GM13977 (cell line): Measurements from ENCODE around the gene NTRK1.

ENCODE experiments used
- DNase-seq: peaks from one replicate; pipeline ENCODE4 v3.0.0; 2012; ENCODE audit warnings: low spot score
- CTCF ChIP-seq: IDR thresholded peaks from 2 replicates; pipeline ENCODE4 v1.5.1; 2012; ENCODE audit warnings: mild to moderate bottlenecking, control low read depth; ENCODE audit not compliant: insufficient read depth; ENCODE audit errors: extremely low read depth, missing control alignments
- in situ Hi-C: fragments of 300-500 bp; cut with MboI; formaldehyde crosslinking; loops from one replicate; pipeline ENCODE4 v1.12.0; 2022; ENCODE audit warnings: low sequenced_read_pairs, low pct_unique_long_range_greater_than_20kb, mixed read lengths, inconsistent platforms; ENCODE audit not compliant: unreplicated experiment

NTRK1 gene

GRCh38 chr1:156901966-156902915, 41.6 kb downstream of the NTRK1 start:
- no peak for DNase-seq
- in situ Hi-C loops, result no loop called here
- no peak for TF ChIP-seq CTCF

DNA sequence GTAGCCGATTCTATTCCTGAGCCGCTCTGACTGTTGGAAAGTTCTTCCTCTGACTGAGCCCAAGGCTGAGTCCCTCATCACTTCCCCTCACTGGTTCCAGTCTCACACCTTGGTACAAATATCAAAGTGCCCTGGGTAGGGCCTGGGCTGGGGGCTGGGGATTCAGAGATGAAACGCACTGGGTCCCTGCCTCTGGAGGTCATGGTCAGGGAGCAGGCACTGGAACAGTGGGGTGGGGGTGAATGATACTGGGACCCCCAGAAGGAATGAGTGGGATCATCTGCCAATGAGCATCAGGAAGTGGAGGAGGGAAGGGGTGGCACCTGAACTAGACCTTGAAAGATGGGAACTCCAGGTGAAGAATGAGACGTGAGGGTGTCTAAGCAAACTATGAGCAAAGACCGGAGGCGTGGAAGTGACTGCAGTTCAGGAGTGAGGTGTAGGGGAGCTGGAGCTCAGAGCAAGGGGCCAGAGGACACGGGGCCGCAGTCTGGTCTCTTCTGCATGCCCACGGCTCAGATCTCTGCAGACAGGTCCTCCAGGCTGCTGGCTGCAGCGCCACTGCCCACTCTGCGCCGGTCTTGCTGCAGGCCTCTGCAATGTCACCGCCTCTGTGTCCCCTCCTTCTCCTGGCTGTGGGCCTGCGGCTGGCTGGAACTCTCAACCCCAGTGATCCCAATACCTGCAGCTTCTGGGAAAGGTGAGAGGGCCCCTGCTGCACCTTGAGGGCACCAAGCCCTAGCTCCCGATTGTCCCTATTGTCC, 42.8 kb downstream of the NTRK1 start:
- TF ChIP-seq CTCF, result no peak
- DNase-seq, result no peak
- in situ Hi-C loops, result no loop called here

GRCh38 chr1:156904187-156904959, 43.7 kb downstream of the NTRK1 start:
- DNase-seq, result no peak
- TF ChIP-seq CTCF, result no peak
- in situ Hi-C loops, result no loop called here

DNA sequence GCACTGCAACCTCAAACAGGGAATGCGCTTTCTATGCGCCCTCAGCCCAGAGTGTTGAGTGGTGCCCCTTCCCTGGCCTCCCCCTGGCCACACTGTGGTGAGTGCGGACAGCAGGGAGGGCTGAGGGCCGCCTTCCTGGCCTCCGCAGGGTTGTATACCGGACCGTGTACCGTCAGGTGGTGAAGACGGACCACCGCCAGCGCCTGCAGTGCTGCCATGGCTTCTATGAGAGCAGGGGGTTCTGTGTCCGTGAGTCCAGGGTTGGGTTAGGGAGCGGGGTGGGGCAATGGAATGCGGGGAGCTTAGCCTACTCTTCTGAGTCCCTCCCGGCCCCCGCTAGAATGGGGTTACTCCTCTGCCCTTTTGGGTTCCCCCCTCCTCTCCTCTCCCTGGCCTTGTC, 44.5 kb downstream of the NTRK1 start:
- TF ChIP-seq CTCF, result no peak
- in situ Hi-C loops, result no loop called here
- DNase-seq, result no peak

DNA sequence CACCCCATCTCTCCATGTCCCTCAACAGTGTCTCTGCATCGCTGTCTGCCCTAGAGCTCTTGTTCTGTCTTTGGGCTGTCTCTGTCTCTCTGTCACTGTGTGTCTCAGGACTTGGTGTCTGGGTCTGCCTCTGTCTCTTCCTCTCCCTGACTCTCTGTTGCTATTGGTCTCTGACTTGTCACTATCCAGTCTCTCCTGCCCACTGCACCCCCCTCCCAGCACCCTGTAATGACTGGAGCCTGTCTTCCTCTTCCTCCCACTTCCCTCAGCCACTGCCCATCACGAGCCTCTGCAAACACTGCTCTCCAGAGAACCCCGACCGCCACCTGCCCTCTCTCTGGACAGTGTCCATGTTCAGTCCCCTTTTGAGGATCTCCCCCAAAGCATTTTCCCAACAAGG, 45.0 kb downstream of the NTRK1 start:
- no peak for TF ChIP-seq CTCF
- DNase-seq, result no peak
- in situ Hi-C loops, result no loop called here
